Colon (tissue), 2 donors: ENCODE measurements around the gene CDK9.
"Not testable (repeated sequence)": the region's sequence is repeated elsewhere in the genome, so short reads cannot be mapped to it uniquely, and the experiment has no call there.

Experiments used
- FAIRE-seq: peaks from 2 replicates; lab custom pipeline; 2012; peaks lifted over from hg19 to GRCh38; lab: Jason Lieb, UNC
- donor health status: control.
- donor health status: control.

Gene CDK9

DNA sequence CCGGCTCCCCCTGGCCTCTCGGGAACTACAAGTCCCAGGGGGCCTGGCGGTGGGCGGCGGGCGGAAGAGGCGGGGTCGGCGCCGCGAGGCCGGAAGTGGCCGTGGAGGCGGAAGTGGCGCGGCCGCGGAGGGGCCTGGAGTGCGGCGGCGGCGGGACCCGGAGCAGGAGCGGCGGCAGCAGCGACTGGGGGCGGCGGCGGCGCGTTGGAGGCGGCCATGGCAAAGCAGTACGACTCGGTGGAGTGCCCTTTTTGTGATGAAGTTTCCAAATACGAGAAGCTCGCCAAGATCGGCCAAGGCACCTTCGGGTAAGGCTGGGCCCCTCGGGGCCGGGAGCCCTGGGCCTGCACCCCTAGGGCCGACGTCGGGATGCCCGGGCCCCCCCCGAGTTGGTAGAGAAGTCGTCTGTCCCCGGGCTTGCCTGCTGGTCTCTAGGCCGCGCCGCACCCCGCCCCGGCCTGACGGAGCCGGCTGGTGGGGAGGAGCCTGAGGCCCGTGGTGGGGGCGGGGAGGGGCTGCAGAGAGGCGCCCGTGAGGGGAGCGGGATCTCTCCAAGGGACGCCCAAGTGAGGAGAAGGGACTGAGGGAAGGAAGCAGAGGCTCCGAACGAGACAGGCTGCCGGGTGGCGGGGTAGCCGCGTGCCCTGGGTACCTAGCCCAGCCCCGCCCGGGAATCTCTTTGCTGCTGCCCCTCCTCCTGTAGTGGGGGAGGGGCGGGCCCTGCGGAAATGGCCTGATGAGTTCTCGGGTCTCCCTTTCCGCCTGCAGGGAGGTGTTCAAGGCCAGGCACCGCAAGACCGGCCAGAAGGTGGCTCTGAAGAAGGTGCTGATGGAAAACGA, at the start of gene CDK9:
CDK9 (plus strand) TSS at position 102 of the 840 bp plus-strand sequence; CDS start at position 217, 115 bp downstream.
- FAIRE-seq = no peak

GRCh38 chr9:127738666-127739065, 47.2 kb upstream of the CDK9 start:
- FAIRE-seq = no peak

GRCh38 chr9:127739614-127740330, 46.1 kb upstream of the CDK9 start:
- FAIRE-seq = no peak

DNA sequence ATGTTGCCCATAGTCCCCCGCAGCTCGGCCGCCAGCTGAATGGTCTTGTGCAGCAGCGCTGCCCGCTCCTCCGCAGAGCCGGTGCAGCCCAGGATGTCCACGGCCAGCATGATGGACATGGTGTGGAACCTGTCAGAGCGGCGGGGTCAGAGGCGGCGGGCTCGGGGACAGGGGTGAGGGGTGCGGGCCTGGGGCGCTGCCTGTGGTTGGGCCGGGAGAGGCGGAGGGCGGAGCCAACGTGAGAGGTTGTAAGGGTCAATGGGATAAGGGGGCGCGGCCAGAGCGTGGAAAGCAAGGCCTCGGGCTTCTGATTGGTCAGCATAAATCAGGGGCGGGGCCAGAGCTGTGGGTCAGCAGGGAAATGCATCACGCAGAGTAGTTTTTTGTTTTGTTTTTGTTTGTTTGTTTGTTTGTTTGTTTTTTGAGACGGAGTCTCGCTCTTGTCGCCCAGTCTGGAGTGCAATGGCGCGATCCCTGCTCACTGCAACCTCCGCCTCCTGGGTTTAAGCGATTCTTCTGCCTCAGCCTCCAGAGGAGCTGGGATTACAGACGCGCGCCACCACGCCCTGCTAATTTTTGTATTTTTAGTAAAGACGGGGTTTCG, 43.9 kb upstream of the CDK9 start:
- no peak for FAIRE-seq

DNA sequence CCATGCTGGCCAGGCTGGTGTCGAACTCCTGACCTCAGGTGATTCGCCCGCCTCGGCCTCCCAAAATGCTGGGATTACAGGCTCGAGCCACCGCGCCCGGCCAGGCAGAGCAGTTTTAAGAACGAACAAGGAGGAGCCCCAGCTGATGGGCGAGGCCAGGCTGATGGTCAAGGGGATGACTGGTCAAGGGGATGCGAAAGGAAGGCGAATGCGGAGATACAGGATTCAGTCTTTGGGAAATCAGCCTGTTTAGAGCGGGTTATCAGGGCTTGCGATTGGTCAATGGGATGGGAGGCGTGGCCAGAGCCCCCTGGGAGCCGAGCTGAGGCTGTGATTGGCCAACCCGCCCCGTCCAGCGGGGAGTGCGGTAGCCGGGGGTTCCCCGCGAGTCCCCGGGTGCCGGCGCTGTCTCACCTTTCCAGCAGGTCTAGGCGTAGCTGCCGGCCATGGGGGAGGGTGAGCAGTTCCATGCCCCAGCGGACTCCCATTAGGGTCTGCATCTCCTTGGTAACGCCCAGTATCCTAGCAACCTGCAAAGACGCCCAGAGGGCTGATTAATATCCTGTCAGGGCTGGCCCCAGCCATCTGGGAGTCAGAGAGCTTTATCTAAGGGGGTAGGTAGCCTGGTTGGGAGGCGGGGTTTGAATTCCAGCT, 43.3 kb upstream of the CDK9 start:
- no peak for FAIRE-seq

- no peak for FAIRE-seq
These were observed 41.3 kb upstream of the CDK9 start for GRCh38 chr9:127744398-127745110.

DNA sequence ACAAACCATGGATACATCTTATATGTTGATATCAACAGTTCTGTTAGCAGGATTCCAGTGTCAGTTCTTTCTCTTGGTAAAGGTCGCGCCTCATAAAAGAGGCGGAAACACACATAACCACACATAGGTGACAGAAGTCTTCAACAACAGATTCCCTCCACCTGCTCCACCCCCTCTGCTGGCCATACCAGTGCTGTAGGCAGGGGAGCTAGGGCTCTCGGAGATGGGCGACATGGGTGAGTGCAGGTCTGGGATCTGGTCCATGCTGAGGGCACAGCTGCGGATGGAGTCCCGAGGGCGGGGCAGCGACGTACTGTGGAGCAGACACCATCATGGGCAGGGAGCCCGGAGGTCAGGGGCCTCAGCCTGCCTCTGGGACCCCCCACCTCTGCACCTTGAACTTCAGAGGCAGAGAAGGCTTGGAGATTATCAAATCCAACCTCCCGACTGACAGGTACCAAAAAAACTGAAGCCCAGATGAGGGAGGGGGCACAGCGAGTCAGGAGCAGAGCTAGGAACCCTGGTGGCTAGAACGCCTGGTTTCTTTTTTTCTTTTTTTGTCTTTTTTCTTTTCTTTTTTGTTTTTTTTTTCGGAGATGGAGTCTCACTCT, 38.8 kb upstream of the CDK9 start:
- FAIRE-seq = no peak

DNA sequence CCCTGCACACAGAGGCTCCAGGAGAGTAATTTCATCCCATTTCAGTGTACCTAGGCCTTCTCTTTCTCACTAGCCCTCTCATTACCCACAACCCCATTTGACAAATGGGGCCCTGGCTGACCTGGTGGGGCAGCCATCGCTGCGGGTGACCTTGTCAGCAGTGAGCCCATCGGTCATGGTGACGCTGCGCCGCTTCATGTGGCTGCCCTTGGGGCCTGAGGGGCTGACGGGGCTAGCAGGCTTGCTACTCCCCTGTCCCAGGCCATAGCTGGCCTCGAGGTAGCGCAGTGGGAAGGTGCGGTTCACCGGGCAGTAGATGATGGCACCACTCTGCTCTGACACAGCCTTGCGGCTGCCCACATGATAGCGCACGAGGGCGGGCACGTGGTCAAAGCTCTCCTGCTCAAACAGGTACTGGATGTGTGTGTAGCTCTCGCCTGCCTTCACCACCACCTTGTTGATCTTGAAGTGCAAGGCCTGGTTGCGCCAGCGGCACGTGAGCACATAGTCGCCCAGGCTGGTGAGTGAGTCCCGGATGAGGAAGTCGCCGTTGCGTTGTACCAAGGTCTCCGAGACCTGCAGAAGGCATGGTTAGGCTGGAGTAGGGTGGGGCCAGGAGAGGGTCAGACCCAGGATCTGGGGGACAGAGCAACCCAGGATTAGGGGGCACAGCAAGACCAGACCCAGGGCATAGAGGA, 36.6 kb upstream of the CDK9 start:
- no peak for FAIRE-seq

DNA sequence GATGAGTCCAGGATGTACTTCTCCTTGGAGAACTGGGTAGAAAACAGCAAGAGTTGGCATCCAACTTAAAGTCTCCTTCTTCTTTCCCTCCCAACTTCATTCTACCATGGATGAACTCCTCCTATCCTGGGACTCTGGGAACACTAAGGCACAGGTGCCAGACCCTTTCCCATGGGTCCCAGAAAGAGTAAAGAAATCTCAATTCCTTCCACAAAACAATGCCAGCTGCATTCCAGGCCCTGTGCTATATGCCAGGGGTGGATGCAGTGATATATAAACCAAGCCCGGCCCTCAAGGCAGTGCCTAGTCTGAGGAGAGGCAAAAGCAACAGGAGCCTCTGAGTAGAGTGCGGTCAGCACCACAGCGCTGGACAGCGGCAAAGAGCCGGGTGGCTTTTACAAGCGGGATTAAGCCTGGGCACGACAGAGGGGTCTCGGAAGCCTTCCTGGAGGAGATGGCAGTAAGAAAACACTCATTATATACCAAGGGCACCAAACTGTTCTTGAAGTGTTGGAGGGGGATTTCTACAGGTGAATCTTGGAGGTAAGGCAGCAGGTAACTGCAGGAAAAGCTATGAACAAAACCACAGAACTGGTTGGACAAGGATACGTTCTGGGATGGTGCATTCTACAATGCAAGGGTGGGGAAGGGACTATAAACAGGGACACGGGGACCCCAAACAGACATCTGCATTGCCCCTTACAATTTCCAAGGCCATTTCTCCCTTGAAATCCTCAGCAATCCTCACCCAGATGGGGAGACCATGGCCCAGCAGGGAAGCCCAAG, 34.4 kb upstream of the CDK9 start:
- no peak for FAIRE-seq

GRCh38 chr9:127753148-127753547, 32.7 kb upstream of the CDK9 start:
- FAIRE-seq = no peak

DNA sequence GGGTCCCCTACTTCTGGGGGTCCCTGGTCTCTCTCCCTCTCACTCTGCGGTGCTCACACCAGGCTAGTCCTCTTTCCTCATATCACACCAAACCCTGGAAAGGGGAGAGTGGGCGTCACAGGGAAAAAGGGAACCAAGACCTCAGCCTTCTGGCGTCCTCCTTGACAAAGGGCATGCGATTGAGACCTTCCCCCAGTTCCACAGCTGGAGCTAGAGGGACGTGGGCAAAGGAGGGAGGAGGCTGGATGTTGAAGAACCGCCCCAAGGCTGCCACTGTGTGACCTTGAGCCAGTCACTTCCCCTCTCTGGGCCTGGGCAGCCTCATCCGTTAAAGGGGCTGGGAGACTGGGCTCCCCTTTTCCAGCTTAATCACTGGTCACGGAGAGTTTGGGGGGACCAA, 32.2 kb upstream of the CDK9 start:
- FAIRE-seq = no peak

GRCh38 chr9:127754099-127755060, 31.5 kb upstream of the CDK9 start:
- FAIRE-seq = no peak

- no peak for FAIRE-seq
These were observed 30.5 kb upstream of the CDK9 start for GRCh38 chr9:127755061-127756060.

DNA sequence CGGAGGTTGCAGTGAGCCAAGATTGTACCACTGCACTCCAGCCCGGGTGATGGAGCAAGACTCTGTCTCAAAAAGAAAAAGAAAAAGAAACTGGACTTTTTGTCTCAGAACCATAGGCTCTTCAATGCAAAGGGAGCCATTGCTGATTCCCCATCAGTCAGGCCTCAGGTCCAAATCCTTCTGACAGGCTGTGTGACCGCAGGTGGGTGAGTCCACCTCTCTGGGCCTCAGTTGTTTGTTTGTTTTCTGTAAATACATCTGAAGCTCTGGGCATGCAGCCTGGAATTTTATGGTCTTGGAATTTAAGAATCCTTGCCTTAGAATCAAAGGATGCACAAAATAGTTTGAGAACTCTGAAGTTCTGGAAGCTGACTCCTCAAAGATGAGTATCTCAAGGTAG, 29.6 kb upstream of the CDK9 start:
- no peak for FAIRE-seq

- not testable (repeated sequence) for FAIRE-seq
These were observed 29.1 kb upstream of the CDK9 start for GRCh38 chr9:127756776-127757175.

GRCh38 chr9:127758843-127759242, 27.0 kb upstream of the CDK9 start:
- FAIRE-seq = no peak

GRCh38 chr9:127761061-127761460, 24.8 kb upstream of the CDK9 start:
- FAIRE-seq = no peak
